ENCODE measurements around the gene CEP170B.
"Not testable (repeated sequence)": the region's sequence is repeated elsewhere in the genome, so short reads cannot be mapped to it uniquely, and the experiment has no call there.

CEP170B gene

DNA sequence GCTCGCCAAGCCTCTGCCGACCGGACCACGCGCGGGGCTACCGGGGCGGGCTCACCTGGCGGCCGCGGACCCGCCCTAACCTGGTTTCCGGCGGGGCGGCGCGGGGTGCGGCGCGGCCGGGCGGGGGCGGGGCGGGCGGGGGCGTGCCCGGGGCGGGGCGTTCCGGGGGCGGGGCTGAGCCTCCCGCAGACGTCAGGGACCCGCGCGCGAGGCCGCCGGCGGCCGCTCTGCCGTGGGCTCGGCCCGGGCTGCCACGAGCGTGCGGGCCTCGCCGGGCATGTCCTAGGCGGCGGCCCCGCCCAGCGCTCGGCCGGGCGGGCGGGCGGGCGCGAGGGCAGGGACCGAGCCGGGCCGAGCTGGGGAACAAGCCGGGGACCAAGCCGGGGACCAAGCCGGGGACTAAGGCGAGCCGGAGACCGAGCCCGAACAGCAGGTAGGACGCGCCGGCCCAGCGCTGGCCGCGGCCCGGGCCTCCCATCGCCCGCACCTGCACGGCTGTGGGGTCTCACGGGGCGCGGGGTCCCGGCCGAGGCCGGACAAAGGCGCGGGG, at the start of gene CEP170B:
TSS of gene CEP170B (plus strand) at position 188 of the 550 bp plus-strand sequence. CDS start 3,183 bp downstream, outside the sequence.
- DNase-seq (ENCODE audit: extremely low spot score, insufficient read length, low read depth) (peak; percentile 43), FAIRE-seq (no peak)

DNA sequence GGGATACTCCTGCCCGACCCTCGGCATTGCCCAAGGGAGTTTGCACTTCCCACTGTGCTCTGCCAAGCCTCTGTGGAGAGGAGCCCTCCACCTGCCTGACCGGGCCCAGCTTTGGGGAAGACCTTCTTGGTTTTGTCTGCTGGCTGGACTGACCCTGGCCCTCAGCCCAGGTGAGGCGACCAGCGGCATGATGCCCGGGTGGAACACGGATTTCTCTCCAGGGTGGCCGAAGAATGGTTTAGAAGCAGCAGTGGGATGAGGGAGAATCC, 48.5 kb upstream of the CEP170B start:
- no peak for DNase-seq (ENCODE audit: extremely low spot score, insufficient read length, low read depth)
- FAIRE-seq, result no peak

DNA sequence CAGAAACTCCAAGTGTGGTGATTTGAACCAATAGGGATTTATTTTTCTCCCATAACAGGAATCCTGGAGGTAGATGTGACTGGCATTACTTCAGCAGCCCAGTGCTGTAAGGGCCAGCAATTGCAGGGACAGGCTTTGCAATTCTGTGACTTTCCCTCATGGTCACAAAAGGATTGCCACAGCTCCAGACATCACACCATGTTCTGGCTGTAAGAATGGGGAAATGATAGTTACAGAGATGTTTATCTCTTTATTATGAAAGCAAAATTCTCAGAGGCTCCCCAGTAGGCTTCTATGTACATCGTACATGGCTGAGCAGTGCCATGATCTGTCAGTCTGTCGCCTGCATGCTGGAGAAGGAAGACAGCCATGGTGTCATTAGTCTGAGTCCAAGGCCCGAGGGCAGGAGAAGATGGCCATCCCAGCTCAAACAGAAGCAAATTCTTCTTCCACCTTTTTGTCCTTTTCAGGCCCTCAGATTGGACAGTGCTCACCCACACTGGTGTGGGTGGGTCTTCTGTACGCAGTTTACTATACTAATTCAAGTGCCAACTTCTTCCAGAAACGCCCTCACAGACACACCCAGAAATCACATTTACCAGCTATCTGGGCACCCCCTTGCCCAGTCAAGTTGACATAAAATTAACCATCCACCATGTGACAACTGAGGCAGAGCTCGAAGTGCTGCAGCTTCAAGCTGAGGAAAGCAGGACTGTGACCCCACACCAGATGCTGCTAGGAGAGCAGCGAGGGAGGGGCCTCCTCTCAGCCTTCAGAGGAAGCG, 46.9 kb upstream of the CEP170B start:
- FAIRE-seq (no peak), DNase-seq (ENCODE audit: extremely low spot score, insufficient read length, low read depth) (no peak)

DNA sequence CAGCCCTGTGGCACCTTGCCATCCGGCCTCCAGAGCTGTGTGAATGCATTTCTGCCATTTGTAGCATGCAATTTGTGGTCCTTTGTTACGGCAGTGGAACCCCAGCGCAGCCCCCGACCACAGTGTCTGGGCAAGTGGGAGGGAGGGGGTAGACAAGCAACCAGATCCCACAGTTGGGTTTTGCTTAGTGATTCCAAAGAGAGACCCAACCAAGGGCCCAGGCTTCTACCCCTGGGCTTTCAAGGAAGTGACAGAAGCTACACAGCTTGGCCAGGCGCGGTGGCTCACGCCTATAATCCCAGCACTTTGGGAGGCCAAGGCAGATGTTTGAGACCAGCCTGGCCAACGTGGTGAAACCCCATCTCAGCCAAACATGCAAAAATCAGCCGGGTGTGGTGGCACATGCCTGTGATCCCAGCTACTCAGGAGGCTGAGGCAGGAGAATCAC, 46.3 kb upstream of the CEP170B start:
- no peak for DNase-seq (ENCODE audit: extremely low spot score, insufficient read length, low read depth)
- no peak for FAIRE-seq

DNA sequence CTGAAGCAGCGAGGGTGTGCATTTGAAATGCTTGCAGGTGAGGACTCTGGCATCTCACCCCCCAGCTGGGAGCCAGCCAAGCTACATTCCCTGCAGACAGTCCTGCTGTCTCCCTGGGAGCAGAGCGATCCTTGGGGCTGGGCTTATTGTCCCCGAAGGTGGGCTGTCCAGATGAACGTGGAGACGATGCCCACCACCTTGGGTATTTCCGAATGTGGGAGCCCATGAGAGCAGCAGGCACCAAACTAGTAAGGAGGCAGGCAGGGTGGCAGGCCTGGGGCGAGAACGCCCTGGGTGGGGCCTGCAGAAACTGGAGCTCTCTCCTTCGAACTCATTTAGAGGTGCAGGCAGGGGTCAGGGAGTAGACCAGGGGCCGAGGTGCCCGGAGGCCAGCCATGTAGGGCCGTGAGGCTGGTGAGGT, 45.7 kb upstream of the CEP170B start:
- no peak for FAIRE-seq
- no peak for DNase-seq (ENCODE audit: extremely low spot score, insufficient read length, low read depth)

DNA sequence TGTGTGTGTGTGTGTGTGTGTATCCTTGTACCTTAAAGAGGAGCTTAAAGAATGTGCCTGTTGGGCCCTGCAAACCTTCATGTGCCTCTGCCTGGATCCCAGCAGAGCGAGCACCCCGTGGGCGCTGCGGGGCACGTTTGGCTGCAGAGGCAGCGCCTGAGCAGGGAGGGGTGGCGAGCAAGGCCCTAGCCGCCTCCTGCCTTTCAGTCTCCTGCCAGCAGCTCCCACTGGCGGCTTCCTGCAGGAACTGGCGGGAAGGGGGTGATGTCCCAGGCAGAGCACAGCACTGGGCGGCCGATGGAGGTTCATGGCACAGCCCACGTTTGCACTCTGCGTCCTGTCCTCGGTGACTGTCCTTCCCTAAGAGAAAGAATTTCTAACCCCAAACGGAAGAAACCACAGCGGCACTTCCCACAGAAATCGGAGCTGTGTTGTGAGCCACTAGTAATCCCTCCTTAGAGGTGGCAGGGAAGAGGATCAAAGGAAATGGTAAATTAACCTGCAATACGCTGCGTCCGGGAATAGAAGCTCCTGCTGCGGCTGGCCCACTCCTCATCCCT, 44.3 kb upstream of the CEP170B start:
- FAIRE-seq (no peak), DNase-seq (ENCODE audit: extremely low spot score, insufficient read length, low read depth) (no peak)

DNA sequence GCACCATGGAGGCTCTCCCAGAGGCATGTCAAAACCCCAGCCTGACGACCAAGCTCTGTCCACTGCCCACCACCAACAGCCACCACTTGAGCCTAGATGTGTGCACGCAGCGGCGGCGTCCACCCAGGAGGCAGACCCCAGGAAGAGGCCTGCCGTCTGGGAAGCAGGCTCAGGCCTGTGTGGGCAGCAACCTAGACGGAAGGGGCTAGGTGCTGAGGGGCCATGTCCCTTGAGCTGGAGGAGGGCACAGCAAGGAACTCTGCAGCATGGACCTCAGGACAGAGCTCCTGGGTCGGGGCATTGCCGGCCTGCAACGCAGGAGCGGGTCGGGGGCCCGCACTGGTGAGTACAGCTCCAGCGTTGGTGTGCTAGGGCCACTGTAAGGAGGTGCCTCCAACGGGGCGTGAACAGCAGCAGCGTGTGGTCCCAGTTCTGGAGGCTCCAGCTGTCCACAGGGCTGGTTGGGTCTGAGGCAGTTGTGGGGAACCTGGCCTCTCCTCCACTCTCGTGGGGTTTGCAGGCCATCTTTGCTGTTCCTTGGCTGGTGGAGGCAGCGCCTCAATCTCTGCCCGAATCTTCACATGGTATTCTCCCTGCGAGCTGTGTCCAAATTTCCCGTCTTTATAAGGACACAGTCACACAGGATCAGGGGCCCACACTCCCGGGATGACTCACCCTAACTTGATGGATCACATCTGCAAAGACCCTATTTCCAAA, 43.7 kb upstream of the CEP170B start:
- DNase-seq (ENCODE audit: extremely low spot score, insufficient read length, low read depth) (no peak), FAIRE-seq (no peak)

DNA sequence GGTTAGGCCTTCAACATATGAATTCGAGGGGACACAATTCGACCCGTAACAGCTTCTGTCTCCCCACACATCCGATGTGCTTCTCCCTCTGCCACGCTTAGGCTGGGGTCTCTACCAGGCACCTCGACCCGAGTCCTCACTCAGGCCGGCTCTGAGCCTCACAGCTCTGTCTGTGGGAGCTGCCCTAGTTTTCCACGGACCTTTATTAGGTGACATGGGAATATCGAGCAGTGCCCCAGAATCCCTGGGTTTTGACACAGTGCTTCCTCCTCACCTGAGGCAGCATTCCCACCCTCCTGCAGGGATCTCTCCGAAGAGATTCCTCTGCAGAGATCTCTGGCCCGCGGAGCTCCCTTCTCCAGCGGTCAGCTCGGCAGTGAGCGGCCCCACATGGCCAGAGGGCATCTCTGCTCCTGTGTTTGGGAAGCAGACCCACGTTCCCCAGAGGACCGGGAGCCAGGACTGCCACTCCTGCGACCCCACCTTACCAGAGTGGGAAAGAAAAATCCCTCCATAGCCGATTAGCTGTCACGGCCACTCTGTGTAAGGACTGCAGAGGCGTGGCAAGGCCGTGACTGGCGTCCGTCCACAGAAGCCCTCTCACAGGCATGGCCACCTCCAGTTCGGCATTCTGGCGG, 43.0 kb upstream of the CEP170B start:
- no peak for DNase-seq (ENCODE audit: extremely low spot score, insufficient read length, low read depth)

DNA sequence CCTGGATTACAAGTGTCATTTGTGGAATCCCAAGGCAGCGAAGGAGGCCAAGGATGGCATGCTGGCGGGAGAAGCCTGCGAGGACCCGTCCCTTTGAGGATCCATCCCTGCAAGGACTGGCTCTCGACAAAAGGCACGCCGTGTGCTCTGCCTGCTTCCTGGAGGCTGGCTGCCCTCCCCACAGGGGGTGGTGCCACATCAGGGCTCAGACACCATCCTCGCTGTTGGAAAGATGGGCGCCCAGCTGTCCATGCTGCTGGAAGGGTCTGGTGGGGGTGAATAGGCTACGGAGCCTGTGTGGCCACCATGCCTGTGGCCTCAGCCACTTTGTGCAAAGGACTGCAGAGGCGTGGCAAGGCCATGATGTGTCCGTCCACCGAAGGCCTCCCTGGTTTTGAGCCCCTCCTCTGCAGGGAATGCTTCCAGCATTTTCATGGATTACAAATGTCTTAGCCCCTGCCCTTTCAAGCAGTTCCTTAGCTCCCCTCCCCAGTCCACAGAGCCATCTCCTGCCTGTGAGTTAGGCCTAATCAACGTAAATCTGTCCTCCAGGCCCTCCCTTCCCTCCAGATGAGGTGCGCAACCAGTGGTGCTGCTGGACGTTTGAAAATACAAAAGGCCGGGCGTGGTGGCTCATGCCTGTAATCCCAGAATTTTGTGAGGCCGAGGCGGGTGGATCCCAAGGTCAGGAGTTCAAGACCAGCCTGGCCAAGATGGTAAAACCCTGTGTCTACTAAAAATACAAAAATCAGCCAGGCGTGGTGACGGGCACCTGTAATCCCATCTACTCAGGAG, 42.0 kb upstream of the CEP170B start:
- FAIRE-seq, result no peak
- DNase-seq (ENCODE audit: extremely low spot score, insufficient read length, low read depth), result no peak

More for the DNA sequence above, 43.0 kb upstream of the CEP170B start:
- no peak for FAIRE-seq

DNA sequence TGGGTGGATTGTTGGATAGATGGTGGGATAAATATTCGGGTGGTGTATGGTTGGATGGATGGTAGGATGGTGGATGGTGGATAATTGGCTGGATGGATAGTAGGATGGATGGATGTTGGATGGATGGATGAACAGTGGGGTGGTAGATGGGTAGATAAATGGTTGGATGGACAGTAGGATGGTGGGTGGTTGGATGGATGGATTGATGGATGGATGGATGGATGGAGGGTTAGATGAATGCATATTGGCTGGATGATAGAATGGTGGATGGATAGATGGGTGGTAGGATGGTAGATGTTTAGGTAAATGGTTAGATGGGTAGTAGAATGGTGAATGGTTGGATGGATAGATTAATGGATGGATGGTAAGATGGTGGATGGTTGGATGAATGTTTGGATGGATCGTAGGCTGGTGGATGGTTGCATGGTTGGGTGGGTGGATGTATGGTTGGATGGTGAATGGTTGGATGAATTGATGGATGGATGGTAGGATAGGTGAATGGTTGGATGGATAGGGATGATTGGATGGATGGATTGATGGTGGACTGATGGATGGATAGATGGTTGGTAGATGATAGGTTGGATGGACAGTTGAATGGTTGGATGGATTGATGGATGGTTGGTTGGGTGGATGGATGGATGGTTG, 40.6 kb upstream of the CEP170B start:
- FAIRE-seq, result no peak
- no peak for DNase-seq (ENCODE audit: extremely low spot score, insufficient read length, low read depth)

DNA sequence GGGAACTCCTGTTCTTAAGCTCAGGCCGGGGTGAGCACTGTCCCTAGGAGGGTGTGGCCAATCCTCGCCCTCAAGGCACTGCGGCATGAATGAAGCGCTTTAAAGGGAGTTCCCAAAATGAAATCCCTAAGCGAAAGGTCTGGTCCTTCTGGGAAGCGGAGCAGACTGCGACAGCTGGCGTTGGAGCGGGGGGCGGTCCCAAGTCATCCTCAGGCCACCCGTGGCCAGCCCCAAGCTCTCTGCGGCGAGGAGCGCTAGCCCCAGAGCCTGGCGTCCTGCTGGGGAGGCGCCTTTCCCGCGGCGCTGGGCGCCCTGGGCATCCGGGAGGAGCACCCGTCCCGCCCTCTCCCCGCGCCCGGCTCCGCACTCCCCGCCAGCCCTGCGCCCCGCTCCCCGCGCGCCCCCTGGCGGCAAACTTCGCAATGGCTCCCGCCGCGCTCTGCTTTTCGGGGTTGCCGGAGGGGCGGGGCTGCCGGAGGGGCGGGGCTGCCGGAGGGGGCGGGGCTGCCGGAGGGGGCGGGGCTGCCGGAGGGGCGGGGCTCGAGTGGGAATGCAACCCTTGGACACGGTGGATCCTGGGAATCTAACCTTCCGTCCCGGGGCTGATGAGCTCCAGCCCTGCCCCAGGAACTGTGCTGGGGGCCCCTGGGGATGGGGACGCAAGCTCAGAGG, 38.7 kb upstream of the CEP170B start:
- DNase-seq (ENCODE audit: extremely low spot score, insufficient read length, low read depth) (peak; percentile 86), FAIRE-seq (peak; percentile 18)

DNA sequence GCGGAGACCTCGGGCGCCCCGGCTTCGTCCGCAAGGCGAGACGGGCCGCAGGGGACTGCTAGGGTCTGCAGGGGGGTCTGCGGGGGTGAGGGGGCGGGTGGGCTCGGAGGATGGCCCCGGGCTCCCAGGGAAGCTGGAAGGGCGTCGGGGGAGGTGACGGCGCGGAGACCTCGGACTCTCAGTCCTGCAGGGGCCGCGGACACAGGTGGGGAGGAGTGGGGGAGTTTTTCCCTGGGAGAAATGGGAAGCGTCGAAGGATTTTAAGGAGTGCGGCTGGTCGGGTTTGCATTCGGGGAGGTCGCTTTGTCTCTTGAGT, 38.2 kb upstream of the CEP170B start:
- DNase-seq (ENCODE audit: extremely low spot score, insufficient read length, low read depth), result no peak
- no peak for FAIRE-seq

DNA sequence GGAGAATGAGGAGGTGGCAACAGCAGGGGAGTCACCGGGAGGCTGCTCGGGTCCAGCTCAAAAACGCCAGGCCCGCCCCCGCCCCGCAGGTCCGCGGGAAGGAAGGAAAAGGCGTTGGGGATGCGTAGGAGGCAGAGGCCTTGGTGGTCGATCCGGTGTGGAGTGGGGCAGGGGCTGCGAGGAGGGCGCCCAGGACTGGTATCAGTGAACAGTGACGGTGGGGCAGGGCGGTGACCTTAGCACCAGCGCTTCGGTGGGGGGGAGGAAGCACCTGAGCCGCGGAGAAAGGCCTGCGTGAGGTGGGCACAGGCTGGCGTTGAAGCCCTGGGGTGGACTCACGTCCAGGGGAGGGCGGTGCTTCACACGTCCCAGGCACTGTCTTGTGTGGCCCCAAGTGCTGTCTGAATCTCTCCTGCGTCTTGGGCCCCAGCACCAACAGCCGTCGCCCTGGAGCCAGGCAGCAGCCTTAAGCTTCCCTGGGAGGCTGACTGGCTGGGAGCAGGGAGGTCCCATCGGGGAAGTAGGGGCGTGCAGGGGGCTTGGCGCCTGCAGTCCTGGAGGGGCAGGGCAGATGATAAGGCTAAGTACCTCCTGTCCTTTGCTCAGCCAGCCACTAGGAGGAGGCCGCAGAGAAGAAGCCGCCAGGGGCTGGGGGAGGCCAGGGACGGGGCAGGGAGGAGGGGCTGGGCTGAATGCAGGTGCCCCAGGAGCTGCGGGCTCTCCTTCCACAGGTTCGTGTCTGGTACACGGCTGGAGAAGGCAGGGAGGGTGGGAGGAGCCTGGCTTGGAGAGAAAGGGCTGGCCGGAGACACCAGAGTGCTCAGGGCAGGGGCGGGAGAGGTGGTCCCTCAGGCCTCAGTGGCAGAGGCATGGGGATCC, 37.7 kb upstream of the CEP170B start:
- FAIRE-seq (no peak), DNase-seq (ENCODE audit: extremely low spot score, insufficient read length, low read depth) (no peak)

DNA sequence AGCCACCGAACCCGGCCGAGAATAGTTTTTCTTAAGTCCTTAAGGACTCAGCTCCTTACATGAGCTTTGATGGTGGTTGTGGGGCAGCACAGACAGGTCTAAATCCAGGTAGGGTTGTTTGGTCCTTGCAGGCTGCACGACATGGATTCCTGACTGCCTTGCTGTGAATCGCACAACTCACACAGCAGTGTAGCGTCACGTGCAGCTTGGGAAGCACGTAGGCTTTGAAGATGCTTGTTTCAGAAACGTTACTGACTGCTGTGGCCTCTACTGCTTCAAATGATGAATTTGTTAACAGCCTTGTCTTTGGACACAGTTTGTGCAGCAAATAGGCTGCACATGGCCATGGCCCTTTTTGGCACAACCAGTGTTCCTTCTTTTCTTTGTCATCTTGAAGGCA, 34.3 kb upstream of the CEP170B start:
- no peak for FAIRE-seq

DNA sequence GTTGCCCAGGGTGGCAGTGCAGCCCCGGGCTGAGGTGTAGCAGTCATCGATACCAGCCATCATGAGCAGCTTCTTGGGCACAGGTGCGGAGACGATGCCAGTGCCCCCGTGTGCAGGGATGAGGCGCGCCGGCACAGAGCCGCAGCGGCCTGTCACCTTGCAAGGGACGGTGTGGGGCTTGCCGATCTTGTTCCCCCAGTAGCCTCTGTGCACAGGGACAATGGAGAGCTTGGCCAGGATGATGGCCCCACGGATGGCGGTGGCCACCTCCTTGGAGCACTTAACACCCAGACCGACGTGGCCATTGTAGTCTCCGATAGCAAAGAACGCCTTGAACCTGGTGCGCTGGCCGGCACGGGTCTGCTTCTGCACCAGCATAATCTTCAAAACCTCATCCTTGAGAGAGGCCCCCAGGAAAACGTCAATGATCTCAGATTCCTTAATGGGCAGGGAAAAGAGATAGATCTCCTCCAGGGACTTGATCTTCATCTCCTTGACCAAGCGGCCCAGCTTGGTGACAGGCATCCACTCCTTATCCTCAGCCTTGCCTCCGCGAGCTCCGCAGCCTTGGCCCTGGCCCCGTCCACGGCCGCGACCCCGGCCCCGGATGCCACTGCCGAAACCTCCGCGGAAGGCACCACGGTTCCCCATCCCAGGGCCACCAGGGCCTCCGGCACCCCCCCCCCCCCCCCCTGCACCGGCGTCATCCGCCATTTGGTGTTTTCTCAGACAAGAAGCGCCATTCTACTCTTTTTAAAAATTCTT, 28.7 kb upstream of the CEP170B start:
- DNase-seq (ENCODE audit: extremely low spot score, insufficient read length, low read depth); FAIRE-seq: not testable (repeated sequence)

More for the DNA sequence above, 34.3 kb upstream of the CEP170B start:
- DNase-seq (ENCODE audit: extremely low spot score, insufficient read length, low read depth), result no peak

DNA sequence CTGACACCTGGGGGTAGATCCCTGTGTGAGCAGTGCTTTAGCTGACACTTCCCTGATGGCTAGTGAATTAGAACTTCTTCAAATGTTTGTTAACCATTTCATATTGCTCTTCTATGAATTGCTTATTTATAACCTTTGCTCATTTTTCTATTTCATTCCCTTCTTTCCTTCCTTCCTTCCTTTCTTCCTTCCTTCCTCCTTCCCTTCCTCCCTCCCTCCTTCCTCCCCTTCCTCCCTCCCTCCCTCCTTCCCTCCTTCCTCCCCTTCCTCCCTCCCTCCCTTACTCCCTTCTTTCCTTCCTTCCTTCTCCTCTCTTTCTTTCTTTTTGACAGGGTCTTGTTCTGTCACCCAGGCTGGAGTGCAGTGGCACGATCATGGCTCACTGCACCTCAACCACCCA, 23.3 kb upstream of the CEP170B start:
- DNase-seq (ENCODE audit: extremely low spot score, insufficient read length, low read depth), result no peak
- no peak for FAIRE-seq

DNA sequence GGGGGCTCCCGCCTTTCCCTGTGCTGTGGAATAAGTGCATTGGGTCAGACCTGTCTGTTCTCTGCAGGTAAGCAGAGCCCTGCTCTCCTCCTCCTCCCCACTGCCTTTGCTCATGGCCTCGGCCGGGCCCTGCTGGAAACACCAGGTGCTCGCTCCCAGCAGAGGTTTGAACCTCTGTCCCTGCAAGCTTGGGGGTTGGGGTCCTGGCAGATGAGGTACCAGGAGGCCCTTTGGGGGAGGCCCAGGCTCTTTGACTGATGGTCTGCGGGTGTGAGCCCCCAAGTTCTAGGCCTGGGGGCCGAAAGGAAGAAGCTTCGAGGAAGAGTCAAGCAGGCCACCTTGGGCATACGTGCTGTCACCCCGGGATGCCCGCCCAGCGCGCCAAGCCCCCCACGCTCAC, 22.1 kb upstream of the CEP170B start:
- DNase-seq (ENCODE audit: extremely low spot score, insufficient read length, low read depth) (no peak), FAIRE-seq (no peak)

Data from GM18507 (cell line).